HG03108 (cell line): ENCODE results near the gene PKD1L1.
A peak's percentile ranks its signal among the peaks of the same experiment; 100 is the strongest.

Experiments used
- ATAC-seq: cut with Tn5 transposase; IDR thresholded peaks from one replicate; pipeline ENCODE4 v1.9.1; 2021; ENCODE audit warnings: moderate library complexity; ENCODE audit not compliant: unreplicated experiment

PKD1L1 gene

DNA sequence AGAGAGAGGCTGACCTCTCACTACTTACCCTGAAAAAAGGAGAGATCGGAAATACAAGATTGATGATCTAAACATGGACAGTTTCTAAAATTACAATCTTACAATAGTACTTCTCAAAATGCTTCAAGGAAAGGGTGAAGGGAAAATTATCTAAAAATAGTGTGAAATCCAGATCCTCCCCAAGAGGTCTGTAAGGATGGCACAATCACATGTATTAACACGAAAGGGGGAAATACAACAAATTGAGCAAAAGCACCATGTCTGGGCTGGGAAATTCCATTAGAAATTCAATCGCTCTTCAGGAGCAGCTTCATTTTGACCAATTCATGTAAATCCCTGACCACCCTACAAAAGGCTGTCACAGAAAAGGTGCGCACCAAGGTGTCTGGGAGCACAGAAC lies 67.0 kb downstream of the PKD1L1 start:
- no peak for ATAC-seq

DNA sequence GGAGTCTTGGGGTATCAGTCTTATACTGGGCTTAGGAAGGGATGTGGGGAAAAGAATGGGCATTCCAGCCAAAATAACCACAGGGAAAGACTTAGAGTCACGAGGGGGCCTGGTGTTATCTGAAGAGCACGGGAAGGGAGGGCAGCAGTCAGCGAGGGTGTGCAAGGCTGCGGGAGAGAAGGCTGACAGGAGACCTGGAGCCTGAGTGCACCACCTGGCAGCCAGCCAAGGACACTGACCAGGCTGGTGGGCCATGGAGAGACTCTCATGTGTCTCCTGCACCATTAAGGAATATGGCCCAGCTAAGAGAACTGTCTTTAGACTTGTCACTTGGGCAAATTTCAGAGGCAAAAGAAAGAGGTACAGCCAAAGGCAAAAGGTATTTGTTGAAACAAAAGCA lies 69.6 kb downstream of the PKD1L1 start:
- no peak for ATAC-seq

DNA sequence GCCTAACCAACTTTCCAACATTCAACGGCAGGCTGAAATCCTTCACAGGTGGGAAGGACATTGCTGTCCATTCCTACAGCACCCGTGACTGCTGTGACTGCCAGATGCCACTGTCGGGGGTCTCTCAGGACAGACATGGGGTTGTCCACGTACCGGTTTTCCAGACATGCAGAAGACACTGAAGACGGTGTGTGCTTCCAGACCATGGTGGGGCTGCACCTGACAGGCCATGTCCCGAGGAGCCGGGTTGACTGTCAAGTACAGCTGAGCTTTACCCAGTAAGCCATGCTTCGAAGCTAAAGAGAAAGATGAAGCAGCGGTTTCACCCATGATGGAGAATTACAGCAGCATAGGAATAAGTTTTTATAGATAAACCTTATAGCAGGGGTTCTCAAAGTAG lies 70.9 kb downstream of the PKD1L1 start:
- ATAC-seq, result no peak

DNA sequence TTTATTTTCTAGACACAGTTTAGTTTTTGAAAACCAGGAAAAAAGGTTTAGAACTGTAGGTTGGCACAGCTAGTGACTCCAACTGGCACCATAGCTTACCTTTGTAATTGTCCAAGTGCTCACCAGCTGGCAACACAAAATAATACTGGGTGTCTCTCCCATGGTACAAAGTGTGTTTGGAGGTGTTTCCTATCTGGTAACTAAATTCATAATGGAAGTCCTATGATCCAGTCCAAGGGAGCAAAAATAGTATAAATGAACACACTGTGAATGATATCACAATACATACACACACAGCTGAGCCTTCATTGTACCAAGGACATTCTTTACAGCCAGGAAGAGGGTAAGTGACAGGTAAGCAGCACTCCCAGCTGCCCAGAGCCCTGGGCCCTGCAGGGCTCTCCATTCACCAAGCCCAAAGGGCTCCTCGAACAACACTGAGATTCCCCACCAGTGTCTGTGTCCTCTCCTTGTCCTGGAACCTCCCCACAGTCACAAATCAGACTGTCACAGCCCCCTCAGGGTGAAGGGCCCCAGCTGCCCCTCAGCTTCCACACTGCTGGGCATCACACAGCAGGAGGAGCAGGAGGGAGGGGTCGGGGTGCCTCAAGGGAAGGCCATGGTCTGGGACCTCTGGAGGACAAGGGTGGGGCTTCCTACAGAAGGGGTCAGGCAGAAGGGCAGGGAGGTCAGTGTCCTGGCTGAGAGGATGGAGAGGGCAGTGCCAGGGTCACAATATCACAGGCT lies 72.1 kb downstream of the PKD1L1 start:
- ATAC-seq, result no peak

DNA sequence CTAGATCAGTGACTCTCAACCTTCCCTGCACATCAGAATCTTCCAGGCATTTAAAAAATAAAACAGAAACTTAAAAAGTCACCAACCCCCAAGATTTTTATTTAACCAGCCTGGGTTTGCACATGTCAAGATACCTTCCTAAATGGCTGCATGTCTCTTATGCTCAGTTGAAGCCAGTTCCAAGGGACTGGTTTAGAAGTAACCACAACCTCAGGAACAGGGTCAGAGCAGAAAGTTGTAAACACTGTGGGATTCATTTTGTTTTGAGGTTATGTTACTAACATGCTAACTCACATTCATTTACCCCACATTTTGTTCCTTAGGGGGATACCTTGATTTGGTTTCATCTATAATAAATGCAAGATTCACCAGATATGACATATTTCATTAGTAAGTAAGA lies 72.9 kb downstream of the PKD1L1 start:
- ATAC-seq, result no peak

DNA sequence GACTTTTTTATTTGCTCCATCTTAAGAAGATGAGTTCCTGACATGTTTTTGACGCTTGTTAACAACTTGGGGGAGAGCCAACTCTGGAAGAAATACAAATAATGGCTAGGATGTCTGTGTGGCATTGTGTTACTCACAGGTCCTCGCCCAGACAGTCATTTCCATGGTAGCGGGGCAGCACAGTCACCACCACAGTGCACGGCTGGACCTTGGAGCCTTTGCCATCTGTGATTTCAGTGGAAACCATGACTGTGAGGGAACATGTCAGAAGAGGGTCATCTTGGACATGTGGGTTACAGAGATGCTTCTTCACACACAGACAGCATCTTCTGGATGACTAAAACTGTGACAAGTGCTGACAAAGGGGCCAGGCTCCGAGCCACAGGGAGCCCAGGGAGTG lies 74.5 kb downstream of the PKD1L1 start:
- no peak for ATAC-seq

DNA sequence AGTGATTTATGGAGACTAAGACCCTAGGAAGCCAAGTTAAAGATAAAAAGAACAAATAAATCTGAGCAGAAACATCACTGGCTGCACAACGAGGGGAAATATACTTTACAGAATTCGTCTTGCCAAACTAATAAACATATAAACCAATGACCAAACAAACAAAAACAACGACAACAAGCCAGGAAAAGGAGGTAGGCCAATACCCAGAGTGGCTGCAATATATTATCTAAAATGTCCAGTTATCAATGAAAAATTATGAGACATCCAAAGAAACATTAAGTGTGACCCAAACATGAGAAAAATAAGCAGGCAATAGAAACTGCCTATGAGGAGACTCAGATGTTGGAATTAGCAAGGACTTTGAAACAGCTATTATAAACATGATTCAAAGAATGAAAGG lies 81.0 kb downstream of the PKD1L1 start:
- ATAC-seq, result no peak

DNA sequence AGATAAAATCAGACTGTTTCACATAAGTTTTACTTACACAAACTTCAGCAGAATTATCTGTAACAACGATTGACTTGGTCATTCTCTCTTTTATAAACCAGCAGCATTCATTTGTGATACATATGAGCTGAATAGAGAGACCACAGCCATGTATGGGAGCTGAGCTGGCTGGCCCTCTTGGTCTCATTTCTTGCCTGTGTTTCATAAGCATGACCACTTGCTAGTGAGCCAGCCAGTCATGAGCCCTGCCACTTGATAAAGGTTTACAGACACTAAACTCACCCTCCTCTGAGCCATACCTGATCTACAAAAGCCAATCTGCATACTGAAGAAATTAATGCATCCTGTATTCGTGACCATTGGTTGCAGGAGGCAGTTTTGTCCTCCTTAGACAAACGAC lies 82.1 kb downstream of the PKD1L1 start:
- ATAC-seq, result no peak

DNA sequence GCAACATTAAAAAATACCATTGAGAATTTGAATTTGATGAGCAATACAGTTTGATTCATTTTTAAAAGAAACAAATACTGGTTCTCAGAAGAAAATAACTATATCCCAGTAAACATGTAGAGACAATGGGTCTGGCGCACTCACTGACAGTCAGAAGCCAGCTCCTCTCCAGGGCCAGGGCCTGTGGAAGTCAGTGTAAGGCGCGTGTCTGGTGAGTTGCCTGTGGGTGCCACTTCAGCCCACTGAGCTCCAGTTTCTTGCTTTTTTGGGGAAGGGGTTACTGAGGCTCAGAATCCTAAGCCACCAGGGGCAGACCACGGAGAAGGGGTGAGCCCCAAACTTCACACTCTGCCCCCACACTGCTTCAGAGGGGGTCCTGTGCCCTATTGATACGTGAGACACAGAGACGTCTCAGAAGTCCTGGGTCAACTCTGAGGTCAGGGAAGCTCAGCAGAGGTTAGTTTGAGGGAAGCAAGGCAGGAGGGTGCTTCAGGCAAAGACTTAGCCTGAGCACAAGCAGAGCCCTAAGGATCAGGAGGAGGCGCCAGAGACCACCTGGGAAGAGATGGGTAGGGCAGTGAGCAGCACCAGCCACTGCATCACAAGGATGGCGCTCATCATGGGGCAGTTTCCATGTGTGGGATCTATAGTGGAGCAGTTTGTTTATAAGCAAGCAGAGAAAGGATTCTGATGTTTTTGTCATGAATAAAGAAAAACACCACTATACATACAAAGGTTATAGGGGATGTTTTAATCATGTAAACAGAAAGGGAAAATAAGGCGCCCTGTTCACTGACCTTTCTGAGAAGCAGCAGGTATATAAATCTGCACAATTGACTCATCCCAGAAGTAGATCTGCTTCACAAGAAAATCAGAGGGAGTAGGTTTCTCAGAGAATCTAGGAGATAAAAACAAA lies 95.7 kb downstream of the PKD1L1 start:
- no peak for ATAC-seq

DNA sequence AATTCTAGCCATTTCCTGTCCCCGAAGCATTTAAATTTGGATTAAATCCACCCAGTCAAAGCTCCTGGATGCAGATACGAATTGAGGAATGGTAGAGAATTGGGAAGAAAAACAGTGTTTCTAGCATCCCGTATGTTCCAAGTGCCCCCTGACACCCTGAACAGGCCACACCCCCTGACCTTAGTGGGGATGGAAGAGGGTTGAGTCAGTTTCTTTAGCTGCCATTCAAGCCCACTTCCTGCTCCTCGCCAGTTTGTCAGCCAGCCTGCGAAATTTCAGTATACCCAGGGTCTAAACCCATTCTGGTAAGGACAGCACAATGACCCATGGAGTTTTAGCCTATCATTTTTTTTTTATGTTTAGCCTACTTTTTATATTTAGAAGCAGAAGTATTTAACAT lies 101.1 kb downstream of the PKD1L1 start:
- no peak for ATAC-seq

DNA sequence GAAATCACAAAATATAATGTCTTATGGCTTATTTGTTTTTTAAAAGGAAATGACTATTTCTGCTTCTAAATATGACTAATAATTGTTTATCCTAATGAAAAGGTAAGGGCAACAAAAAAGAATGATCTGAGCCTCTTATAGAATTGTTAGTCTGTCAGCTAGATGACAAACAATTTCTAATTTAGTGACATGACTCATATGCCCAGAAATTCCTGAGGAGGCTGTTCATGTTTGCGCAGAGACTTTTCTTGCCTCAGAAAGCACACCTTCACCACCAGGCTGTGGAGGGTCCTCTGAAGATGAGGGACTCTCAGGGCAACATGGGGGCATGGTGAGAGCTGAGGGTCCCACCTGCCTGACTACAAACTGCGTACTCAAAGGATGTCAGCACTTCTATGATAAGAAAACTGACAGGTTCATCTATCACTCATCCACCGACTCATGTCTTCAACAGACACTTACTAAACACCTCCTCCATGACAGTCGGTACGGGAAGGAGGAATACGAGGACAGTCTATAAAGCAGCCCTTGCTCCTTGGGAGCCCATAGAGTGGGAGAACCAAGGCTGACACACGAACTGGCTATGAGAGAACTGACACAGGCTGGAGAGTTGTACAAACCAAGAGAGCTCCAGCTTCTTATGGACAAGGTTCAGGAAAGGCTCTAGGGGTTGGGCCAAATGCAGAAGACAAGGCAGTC lies 102.0 kb downstream of the PKD1L1 start:
- ATAC-seq, result no peak

DNA sequence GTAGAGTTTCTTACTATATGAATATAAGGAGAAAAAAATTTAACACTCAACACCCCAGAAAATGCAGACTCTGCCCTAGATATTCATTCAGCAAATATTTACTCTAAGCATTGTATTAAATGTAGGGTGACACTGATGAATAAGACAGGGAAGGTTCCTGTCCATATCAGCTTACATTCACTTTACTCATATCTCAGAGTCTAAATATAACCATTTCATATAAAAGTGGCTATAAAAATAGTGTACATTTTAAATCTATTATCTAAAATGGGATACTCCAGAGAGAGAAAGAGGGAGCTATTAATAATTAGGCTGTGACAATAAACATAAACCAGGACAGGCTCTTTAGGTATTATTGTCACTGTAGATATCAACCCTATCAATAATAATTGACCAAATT lies 104.0 kb downstream of the PKD1L1 start:
- no peak for ATAC-seq

DNA sequence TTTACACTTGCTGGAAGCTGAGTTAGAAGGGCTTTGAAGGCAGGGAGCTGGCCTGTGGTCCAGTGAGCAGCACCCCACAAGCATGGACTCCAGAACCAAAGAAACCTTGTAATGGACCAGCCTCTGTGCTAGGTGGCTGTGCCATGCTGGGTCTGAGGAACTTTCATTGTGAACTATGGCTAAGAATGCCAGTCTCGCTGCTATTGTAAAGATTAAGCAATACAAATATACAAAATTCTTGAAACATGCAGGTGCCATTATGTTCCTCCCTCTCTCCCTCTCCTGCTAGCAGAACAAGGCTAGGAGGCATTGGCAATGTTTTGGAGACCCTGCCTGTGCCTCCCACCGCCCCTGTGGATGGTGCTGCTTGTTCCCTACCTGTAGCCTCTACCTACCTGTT lies 105.0 kb downstream of the PKD1L1 start:
- ATAC-seq, result no peak

DNA sequence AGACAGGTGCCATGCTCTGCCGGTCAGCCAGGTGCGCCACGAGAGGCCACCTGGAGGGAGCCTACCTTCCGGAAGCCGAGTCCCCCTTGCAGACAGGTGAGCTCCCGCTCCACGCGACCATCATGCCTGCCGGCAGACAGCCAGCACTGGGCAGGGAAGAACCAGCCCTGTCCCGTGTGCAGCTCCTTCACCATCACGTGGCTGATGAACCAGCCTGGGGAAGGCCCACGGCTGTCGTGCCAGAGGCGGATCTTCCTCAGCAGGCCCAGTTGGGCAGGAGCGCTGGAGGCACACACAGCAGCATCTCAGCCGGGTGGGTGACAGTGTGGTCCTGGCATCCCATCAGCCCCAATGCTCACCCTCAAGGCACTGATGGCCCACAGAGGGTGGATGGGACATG lies 108.9 kb downstream of the PKD1L1 start:
- no peak for ATAC-seq

DNA sequence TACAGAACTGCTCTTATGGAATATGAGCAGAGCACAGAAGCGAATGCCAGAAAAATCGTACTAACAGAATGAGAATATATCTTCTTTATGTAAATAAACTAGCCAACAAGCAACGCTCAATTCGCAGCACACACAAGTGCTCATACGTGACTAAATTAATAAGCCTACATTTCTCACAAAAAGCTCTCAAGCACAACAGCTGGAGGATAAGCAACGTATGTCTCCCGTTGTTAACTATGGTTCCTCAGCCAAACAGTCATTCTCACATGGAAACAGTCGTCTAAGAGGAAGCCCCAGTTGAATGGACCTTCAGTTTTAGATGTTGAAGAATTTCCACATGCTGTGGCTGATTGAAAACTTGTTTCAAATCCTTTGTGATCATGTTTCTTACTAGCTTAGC lies 110.4 kb downstream of the PKD1L1 start:
- no peak for ATAC-seq

DNA sequence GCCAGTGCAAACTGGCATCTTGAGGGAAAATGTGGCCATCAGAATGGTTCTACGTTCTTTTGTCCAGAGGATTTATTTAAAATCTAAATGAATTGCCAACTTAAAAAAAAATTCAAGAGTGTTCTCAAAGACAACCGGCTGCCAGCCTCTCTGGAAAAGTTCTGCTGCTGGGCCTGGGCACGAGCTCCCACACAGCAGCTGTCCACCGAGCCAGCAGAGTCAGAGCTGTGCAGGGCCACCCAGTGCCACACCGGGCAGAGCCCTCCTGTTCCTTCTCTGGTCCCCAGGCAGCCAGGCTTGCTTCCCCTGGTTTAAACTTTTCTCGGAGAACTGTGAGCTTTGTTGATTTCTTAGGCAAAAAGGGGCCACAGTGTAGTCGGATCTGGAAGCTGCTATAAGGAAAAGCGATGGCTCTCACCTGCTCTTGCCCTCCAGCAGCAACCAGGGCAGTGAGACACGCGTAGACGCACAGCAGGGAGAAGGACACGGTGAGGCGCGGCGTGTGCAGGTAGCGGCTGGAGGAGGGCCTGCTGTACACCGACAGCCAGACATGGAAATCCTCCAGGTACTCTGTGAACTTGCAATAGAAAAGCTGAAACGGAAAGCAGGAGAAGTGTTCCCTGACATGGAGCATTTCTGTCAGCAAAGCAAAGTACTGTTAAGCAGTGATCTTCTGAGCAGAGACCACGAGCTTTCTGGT lies 111.6 kb downstream of the PKD1L1 start:
- no peak for ATAC-seq

DNA sequence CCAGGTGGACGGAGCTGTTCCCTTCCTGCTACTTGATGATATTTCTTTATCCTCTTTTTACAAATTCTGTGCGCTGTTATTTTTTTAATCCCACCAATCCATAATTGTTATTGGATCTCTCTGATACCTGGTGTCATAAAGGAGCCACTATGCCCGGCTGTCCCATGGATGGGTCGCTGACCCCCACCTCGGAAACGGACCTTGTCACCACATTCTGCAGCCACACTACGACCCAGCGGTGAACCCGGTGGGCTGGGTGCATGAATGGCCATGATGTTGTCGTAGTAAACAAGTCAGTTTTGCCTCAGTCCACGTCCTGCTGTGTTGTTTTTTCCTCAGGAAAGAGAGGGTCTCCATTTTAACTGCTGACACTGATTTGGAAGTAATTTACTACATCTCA lies 112.2 kb downstream of the PKD1L1 start:
- no peak for ATAC-seq

DNA sequence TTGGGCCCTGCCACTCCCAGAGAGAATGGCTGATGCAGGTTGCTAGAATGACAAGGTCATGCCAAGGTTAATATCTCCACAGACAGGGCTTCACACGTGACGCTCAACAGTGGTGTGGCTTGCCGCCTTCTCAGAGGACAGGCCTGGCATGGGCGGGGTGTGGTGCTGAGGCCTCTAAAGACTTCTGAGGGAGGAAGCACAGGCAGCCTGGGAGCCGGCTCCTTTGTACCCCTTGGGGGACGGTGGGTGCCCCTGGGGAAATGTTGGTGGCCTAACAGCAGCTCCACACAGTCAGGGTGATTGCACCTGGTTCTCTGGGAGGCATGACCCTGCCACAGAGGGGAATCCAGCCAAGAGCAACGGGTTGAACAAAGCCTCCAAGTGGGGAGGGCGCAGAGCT lies 115.1 kb downstream of the PKD1L1 start:
- ATAC-seq, result peak; percentile 58

DNA sequence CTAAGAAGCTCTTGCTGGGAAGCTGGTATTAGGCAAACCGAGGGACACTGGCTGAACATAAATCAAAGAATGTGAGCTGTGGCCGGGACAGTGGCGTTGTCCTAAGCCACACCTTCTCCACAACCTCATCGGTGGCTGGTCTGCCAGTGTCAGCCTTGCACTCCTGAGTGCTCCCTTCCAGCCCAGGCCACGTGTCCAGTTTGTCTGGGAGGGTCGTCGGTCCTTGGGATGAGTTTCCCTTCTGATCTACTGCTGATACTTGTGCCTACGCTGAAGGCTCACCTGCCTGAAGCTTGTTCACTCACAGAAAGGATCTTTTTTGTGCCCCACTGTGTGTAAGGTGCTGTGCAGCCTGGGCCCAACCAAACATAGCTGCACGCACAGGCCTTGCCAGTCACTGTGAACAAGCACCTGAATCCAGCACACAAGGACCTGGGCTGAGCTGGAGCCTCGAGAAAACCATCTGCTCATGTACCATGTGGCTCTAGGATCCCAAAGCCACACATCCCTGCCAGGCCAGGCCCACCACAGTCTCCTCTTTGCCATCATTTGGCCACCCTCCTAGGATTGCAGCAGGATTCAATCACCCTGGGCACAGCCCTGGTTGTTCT lies 116.1 kb downstream of the PKD1L1 start:
- ATAC-seq, result no peak

DNA sequence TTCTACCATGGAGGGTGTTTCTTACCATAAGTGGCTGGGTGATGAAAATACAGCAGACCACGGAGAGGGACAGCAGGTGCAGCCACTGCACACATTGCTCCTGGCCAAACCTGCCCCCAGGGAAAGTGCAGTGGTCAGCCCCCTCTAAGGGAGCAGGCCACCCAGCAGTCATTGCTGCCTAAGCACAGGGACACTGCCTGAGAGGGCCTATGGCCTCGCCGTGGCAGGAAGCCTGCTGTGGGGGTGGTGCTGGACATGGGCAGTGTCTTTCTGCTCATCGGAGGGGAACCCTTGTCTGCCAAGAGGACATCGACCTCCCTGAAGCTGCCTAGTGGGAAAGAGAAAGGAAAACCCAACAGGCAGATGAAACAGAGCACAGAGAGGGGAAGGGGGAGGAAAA lies 118.3 kb downstream of the PKD1L1 start:
- no peak for ATAC-seq

DNA sequence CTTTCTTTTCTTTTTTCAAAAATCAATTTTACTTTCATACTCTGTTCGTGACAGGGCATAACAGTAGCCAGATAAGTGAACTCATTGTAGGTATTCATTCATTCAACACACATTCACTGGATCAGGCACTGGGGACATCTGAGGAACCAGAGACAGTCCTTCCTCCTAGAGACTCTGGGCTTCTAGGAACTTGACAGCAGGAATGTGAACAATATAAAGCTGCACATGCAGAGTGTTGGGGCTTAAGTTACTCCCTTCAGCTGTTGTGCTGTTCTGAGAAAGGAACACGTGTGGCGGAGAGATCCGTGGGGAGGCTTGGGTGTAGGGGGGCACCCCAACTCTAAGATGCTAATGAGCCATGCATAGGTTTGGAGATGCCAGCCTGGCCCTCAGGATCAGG lies 120.4 kb downstream of the PKD1L1 start:
- no peak for ATAC-seq
